Gastrocnemius medialis (tissue), 4 donors: ENCODE measurements around the gene NUDT22.

Source experiments
- POLR2A ChIP-seq, 2 donors: fragments of 450-650 bp; IDR thresholded peaks; one replicate each; pipeline ENCODE4 v1.6.1; 2017; ENCODE audit warnings: antibody characterized with exemption in 2 of 2, mild to moderate bottlenecking in 2 of 2, moderate library complexity in 2 of 2
- TF ChIP-seq, protein P1 (sequence below), 5 experiments: fragments of 450-650 bp in 3 of 5; fragments of 200-600 bp in 2 of 5; sonication (generic) in 2 of 5; IDR thresholded peaks in 4 of 5; conservative IDR thresholded peaks in 1 of 5; 1 replicate in 4 of 5; 2 replicates in 1 of 5; pipeline ENCODE4 v1.5.1; 2016 to 2019; ENCODE audit warnings: antibody characterized with exemption in 5 of 5, mild to moderate bottlenecking in 3 of 5, moderate library complexity in 3 of 5

DNA sequence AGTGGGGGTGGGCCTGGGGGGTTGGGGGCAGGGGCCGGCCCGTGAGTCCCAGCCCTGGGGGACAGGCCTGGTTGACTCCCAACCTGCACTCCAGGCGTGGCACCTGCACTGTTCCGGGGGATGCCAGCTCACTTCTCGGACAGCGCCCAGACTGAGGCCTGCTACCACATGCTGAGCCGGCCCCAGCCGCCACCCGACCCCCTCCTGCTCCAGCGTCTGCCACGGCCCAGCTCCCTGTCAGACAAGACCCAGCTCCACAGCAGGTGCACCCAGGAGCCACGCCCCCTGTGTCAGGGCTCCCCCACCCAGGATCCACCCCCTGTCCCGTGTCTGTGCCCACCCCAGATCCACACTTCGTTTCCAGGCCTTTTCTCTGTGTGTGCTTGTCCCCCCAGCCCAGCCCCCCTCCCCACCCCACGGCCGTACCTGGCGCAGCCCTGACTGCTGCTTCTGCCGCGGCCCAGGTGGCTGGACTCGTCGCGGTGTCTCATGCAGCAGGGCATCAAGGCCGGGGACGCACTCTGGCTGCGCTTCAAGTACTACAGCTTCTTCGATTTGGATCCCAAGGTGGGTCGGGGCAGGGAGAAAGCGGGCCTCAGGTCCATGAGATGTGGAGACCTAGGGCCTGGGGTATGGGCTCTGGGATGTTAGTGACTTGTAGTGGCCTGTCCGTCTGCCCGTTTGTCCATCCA, 14.7 kb upstream of the NUDT22 start:
- TF ChIP-seq, protein P1, sequence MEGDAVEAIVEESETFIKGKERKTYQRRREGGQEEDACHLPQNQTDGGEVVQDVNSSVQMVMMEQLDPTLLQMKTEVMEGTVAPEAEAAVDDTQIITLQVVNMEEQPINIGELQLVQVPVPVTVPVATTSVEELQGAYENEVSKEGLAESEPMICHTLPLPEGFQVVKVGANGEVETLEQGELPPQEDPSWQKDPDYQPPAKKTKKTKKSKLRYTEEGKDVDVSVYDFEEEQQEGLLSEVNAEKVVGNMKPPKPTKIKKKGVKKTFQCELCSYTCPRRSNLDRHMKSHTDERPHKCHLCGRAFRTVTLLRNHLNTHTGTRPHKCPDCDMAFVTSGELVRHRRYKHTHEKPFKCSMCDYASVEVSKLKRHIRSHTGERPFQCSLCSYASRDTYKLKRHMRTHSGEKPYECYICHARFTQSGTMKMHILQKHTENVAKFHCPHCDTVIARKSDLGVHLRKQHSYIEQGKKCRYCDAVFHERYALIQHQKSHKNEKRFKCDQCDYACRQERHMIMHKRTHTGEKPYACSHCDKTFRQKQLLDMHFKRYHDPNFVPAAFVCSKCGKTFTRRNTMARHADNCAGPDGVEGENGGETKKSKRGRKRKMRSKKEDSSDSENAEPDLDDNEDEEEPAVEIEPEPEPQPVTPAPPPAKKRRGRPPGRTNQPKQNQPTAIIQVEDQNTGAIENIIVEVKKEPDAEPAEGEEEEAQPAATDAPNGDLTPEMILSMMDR (IDR thresholded peaks at IDR 0.05 in 4 of 5, conservative IDR thresholded peaks at IDR 0.05 in 1 of 5), result no peak
- TF ChIP-seq POLR2A (IDR thresholded peaks at IDR 0.05), result no peak
